Measurements from ENCODE around the gene C15orf62.

C15orf62 gene

GRCh38 chr15:40785814-40786213, 16.0 kb downstream of the C15orf62 start:
- DNase-seq = no peak

GRCh38 chr15:40787344-40787841, 17.6 kb downstream of the C15orf62 start:
- DNase-seq = no peak

- DNase-seq = no peak
Measured at GRCh38 chr15:40787991-40788390, 18.2 kb downstream of the C15orf62 start.

GRCh38 chr15:40789119-40789518, 19.3 kb downstream of the C15orf62 start:
- DNase-seq = no peak

GRCh38 chr15:40789999-40790398, 20.2 kb downstream of the C15orf62 start:
- DNase-seq = no peak

- no peak for DNase-seq
Measured at GRCh38 chr15:40790718-40791117, 20.9 kb downstream of the C15orf62 start.

GRCh38 chr15:40792394-40792793, 22.6 kb downstream of the C15orf62 start:
- DNase-seq = no peak

GRCh38 chr15:40793216-40793989, 23.6 kb downstream of the C15orf62 start:
- no peak for DNase-seq

GRCh38 chr15:40796041-40796440, 26.3 kb downstream of the C15orf62 start:
- DNase-seq = no peak

GRCh38 chr15:40796512-40796911, 26.7 kb downstream of the C15orf62 start:
- DNase-seq = no peak

- no peak for DNase-seq
Measured at GRCh38 chr15:40799523-40799922, 29.7 kb downstream of the C15orf62 start.

- no peak for DNase-seq
Measured at GRCh38 chr15:40803076-40803475, 33.3 kb downstream of the C15orf62 start.

- no peak for DNase-seq
Measured at GRCh38 chr15:40803688-40804087, 33.9 kb downstream of the C15orf62 start.

- no peak for DNase-seq
Measured at GRCh38 chr15:40806672-40807027, 36.9 kb downstream of the C15orf62 start.

GRCh38 chr15:40807028-40807887, 37.5 kb downstream of the C15orf62 start, which contains the start of the genes DNAJC17 and ZFYVE19:
Gene DNAJC17 (minus strand): TSS chr15:40807473. CDS start chr15:40807446, 27 bp downstream.
Gene ZFYVE19 (plus strand): TSS chr15:40807089. CDS start chr15:40807590, 501 bp downstream.
- DNase-seq = peak; percentile 88 to 96

- DNase-seq = no peak
Measured at GRCh38 chr15:40807888-40808461, 38.2 kb downstream of the C15orf62 start.

GRCh38 chr15:40808861-40809450, 39.2 kb downstream of the C15orf62 start:
- no peak for DNase-seq

- DNase-seq = no peak
Measured at GRCh38 chr15:40812721-40813425, 43.1 kb downstream of the C15orf62 start.

- no peak for DNase-seq
Measured at GRCh38 chr15:40815042-40815698, 45.4 kb downstream of the C15orf62 start.

GRCh38 chr15:40819048-40819447, 49.3 kb downstream of the C15orf62 start:
- DNase-seq = no peak

GRCh38 chr15:40821195-40821594, 51.4 kb downstream of the C15orf62 start:
- no peak for DNase-seq

Data from bone marrow (tissue), 2 donors.